Liver (tissue), 3 donors: ENCODE data around the gene EME1.

ENCODE experiments used
- EGR1 ChIP-seq, 2 donors: IDR thresholded peaks; 2 replicates each; pipeline ENCODE4 v1.6.1; 2016 to 2018; ENCODE audit warnings: antibody characterized with exemption in 2 of 2, low read depth in 2 of 2
- HNF4A ChIP-seq, 2 donors: conservative IDR thresholded peaks; 2 replicates each; pipeline ENCODE4 v1.6.1; 2016; ENCODE audit warnings: antibody characterized with exemption in 2 of 2, mild to moderate bottlenecking in 2 of 2
- HNF4G ChIP-seq: IDR thresholded peaks from 2 replicates; pipeline ENCODE4 v1.6.1; 2016; ENCODE audit warnings: antibody characterized with exemption
- RAD21 ChIP-seq, 2 donors: IDR thresholded peaks; 2 replicates each; pipeline ENCODE4 v1.6.1; 2016; ENCODE audit warnings: antibody characterized with exemption in 2 of 2, mild to moderate bottlenecking in 2 of 2
- REST ChIP-seq: IDR thresholded peaks from 2 replicates; pipeline ENCODE4 v1.6.1; 2016; ENCODE audit warnings: antibody characterized with exemption, mild to moderate bottlenecking
- RXRA ChIP-seq, 2 donors: IDR thresholded peaks; 2 replicates each; pipeline ENCODE4 v1.6.1; 2017 to 2018; ENCODE audit warnings: antibody characterized with exemption in 2 of 2, mild to moderate bottlenecking in 1 of 2
- TAF1 ChIP-seq: conservative IDR thresholded peaks from 2 replicates; pipeline ENCODE4 v1.6.1; 2016; ENCODE audit warnings: antibody characterized with exemption, mild to moderate bottlenecking
- ZBTB33 ChIP-seq: IDR thresholded peaks from 2 replicates; pipeline ENCODE4 v1.6.1; 2016; ENCODE audit warnings: antibody characterized with exemption
- TF ChIP-seq, protein P1 (sequence below): fragments of 150-350 bp; IDR thresholded peaks from 2 replicates; pipeline ENCODE4 v1.5.1; 2017; ENCODE audit warnings: improper control_type of control experiment, low read depth, low read length; ENCODE audit not compliant: missing input control
- TF ChIP-seq, protein P2 (sequence below): IDR thresholded peaks from 2 replicates; pipeline ENCODE4 v1.6.1; 2016; ENCODE audit warnings: antibody characterized with exemption
- TF ChIP-seq, protein P3 (sequence below): IDR thresholded peaks from 2 replicates; pipeline ENCODE4 v1.6.1; 2016; ENCODE audit warnings: antibody characterized with exemption
- donor health status: healthy.
- donor health status: healthy.

- TF ChIP-seq, protein P1, sequence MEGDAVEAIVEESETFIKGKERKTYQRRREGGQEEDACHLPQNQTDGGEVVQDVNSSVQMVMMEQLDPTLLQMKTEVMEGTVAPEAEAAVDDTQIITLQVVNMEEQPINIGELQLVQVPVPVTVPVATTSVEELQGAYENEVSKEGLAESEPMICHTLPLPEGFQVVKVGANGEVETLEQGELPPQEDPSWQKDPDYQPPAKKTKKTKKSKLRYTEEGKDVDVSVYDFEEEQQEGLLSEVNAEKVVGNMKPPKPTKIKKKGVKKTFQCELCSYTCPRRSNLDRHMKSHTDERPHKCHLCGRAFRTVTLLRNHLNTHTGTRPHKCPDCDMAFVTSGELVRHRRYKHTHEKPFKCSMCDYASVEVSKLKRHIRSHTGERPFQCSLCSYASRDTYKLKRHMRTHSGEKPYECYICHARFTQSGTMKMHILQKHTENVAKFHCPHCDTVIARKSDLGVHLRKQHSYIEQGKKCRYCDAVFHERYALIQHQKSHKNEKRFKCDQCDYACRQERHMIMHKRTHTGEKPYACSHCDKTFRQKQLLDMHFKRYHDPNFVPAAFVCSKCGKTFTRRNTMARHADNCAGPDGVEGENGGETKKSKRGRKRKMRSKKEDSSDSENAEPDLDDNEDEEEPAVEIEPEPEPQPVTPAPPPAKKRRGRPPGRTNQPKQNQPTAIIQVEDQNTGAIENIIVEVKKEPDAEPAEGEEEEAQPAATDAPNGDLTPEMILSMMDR, result no peak
- TF ChIP-seq, protein P2, sequence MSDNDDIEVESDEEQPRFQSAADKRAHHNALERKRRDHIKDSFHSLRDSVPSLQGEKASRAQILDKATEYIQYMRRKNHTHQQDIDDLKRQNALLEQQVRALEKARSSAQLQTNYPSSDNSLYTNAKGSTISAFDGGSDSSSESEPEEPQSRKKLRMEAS, result no peak
- TF ChIP-seq TAF1, result no peak
- TF ChIP-seq REST, result no peak
- no peak for TF ChIP-seq ZBTB33
- no peak for TF ChIP-seq HNF4A (conservative IDR thresholded peaks at IDR 0.05)
- no peak for TF ChIP-seq EGR1 (IDR thresholded peaks at IDR 0.05; ENCODE audit: low read depth in 2 of 2)
- TF ChIP-seq, protein P3, sequence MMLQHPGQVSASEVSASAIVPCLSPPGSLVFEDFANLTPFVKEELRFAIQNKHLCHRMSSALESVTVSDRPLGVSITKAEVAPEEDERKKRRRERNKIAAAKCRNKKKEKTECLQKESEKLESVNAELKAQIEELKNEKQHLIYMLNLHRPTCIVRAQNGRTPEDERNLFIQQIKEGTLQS, result no peak
- no peak for TF ChIP-seq RXRA (IDR thresholded peaks at IDR 0.05)
- TF ChIP-seq RAD21 (IDR thresholded peaks at IDR 0.05), result no peak
- no peak for TF ChIP-seq HNF4G
Observed at GRCh38 chr17:50406578-50406977, 33.5 kb downstream of the EME1 start.
